NOMO-1 treated with dmso at 0.1 percent for 144 hours (cell line): ENCODE results near the gene KCMF1.

Experiments
- DNase-seq: peaks from one replicate; lab custom pipeline; 2025; ENCODE audit not compliant: unreplicated experiment; lab: John Stamatoyannopoulos, UW

The KCMF1 gene

GRCh38 chr2:85077859-85078419 lies 107.0 kb downstream of the KCMF1 start:
- DNase-seq, result no peak

GRCh38 chr2:85078536-85078935 lies 107.6 kb downstream of the KCMF1 start:
- no peak for DNase-seq

GRCh38 chr2:85083092-85083491 lies 112.1 kb downstream of the KCMF1 start:
- DNase-seq, result no peak

GRCh38 chr2:85085563-85085962 lies 114.6 kb downstream of the KCMF1 start:
- no peak for DNase-seq

GRCh38 chr2:85087541-85087940 lies 116.6 kb downstream of the KCMF1 start:
- DNase-seq, result no peak

DNA sequence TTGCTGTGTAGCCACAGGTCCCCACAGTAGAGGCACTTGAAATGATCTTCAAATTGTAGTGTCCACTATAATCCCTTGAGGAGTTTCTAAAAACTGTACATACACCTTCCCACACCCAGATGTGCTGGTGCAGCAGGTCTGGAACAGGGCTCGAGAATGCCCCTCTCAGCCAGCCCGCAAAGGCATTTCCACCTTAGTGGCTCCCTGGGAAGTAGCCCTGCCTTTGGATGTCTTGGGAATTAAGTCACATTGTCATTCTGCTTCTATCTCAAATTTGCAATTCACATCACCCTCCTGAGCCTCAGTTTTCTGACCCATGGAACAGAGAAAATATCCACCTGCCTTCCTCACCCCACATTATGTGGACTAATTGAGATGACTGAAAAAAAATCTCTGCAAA lies 118.0 kb downstream of the KCMF1 start:
- no peak for DNase-seq

DNA sequence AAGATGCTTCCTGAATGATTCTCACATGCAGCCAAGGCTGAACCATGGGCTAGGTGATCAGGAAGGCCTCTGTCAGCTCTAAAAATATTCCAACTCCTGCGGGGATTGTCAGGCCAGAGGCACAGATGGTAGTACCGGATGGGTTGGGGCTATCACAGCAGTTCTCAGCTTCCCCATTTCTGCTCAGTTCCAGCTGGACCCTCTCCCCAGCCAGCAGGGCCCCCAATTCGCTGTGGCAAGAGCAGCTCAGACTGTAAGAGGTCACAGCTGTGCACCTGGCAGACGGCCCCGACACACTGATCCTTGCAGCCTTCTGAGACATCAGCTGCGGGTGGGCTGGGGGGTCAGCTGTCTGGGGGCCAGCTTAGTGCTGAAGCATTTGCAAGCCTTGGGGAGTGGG lies 118.6 kb downstream of the KCMF1 start:
- DNase-seq, result no peak

DNA sequence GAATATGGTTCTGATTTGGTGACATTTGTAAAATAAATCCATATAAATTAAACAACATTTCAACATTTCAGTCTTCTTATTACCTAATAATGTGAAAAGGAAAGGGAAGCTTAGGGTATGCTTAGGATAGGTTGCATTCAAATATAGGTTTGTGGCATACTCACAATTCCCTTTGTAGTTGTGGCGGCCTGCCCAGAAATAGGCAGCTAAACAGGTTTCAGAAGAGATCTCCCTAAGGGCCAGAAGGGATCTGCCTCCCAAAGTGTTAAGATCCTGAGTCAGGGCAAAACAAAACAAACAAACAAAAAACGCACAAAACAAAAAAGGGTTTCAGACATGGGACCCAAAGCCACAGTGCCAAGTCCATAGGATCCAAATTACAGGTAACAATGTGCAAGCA lies 120.9 kb downstream of the KCMF1 start:
- no peak for DNase-seq

DNA sequence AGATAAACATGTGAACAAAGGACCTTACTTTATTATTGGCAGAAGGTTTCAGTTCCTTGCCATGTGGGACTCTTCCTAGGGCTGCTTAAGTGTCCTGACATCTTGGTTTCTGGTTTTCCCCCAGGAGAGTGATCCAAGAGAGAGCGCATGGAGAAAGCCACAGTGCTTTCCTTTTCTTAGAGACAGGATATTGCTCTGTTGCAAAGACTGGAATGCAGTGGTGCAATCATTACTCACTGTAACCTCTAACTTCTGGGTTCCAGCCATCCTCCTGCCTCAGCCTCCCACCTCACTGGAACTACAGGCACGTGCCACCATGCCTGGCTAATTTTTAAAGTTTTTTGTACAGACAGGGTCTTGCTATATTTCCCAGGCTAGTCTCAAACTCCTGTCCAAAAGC lies 124.1 kb downstream of the KCMF1 start:
- DNase-seq, result no peak

DNA sequence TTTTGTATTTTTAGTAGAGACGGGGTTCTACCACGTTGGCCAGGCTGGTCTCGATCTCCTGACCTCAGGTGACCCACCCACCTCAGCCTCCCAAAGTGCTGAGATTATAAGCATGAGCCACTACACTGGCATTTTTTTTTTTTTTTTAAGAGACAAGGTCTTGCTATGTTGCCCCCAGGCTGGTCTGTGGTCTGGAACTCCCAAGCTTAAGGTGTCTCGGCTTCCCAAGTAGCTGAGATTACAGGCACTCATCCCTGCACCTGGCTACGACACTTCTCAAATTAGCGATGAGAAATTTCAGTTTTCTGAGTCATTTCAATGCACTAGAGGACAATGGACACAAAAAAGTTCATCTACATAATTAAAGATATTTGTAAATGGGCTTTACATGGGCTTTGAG lies 125.7 kb downstream of the KCMF1 start:
- no peak for DNase-seq

GRCh38 chr2:85104228-85104627 lies 133.3 kb downstream of the KCMF1 start:
- no peak for DNase-seq

GRCh38 chr2:85106489-85107180 lies 135.7 kb downstream of the KCMF1 start:
- DNase-seq, result no peak
